HCT116 (cell line): ENCODE results near the gene HAPSTR1. TPM values are rescaled to one million over a fixed set of nuclear protein-coding genes. Genes with fewer than 3 reads are reported as not detected.
A peak's percentile ranks its signal among the peaks of the same experiment; 100 is the strongest.

Source experiments
- ATAC-seq: fragments of 200-7000 bp; cut with Tn5 transposase; 2 replicates; pipeline ENCODE4 v1.9.1; 2020; ENCODE audit warnings: mild to moderate bottlenecking, moderate library complexity
- BruUV-seq: library from RNA; stranded (reverse); fragments of 400-500 nt; replicated peaks from 2 replicates; lab custom pipeline; 2021; lab: Mats Ljungman, UMichigan
- CTCF ChIA-PET: fragments of 300-600 bp; sonication (Branson Sonifier 250); formaldehyde crosslinking; loops from one replicate; lab custom pipeline; 2021; ENCODE audit warnings: antibody characterized with exemption; lab: Charles Lee
- POLR2A ChIA-PET: fragments of 300-600, 350-600 bp; sonication (Branson Sonifier 250); formaldehyde crosslinking; loops from one replicate; lab custom pipeline; 2021; ENCODE audit warnings: antibody characterized with exemption; lab: Charles Lee
- RAD21 ChIA-PET, 2 experiments: fragments of 300-600 bp; sonication (Branson Sonifier 250); formaldehyde crosslinking; loops; one replicate each; lab custom pipeline; 2023; ENCODE audit warnings: low total read pairs in 2 of 2; ENCODE audit not compliant: uncharacterized antibody in 2 of 2, unreplicated experiment in 2 of 2, low non-redundant PET in 1 of 2; lab: Charles Lee
- DNase-seq: peaks from one replicate; pipeline ENCODE4 v3.0.0-alpha.2; 2010; ENCODE audit warnings: low read depth, low spot score
- H2AFZ ChIP-seq: fragments of 200-600 bp; shearing (Covaris generic), sonication (generic); 2 replicates; pipeline ENCODE4 v1.6.1; 2017; ENCODE audit warnings: low read depth, mixed run types, mixed read lengths, antibody characterized with exemption, low read length; ENCODE audit not compliant: poor library complexity, severe bottlenecking
- H3K27ac ChIP-seq: 2 replicates; pipeline ENCODE4 v1.5.1; 2012; ENCODE audit warnings: low read depth, low read length
- H3K27me3 ChIP-seq: fragments of 200-600 bp; sonication (generic); 2 replicates; pipeline ENCODE4 v1.6.1; 2016; ENCODE audit warnings: mixed run types, low read length, mixed read lengths; ENCODE audit not compliant: insufficient read depth
- H3K36me3 ChIP-seq, 2 experiments: fragments of 200-500 bp in 1 of 2; fragments of 200-600 bp in 1 of 2; sonication (Bioruptor generic) in 1 of 2; sonication (generic) in 1 of 2; 2 replicates each; pipeline versions ENCODE4 v1.5.1 to v1.6.1; 2014 to 2016; ENCODE audit warnings: low read length in 2 of 2, inconsistent platforms in 1 of 2, mixed read lengths in 1 of 2, mixed run types in 1 of 2; ENCODE audit not compliant: insufficient read depth in 2 of 2, control insufficient read depth in 1 of 2
- H3K4me1 ChIP-seq, 2 experiments: fragments of 200-600 bp in 1 of 2; sonication (generic) in 1 of 2; 2 replicates each; pipeline versions ENCODE4 v1.5.1 to v1.6.1; 2012 to 2017; ENCODE audit warnings: low read length in 2 of 2, inconsistent platforms in 1 of 2, mild to moderate bottlenecking in 1 of 2, mixed read lengths in 1 of 2, mixed run types in 1 of 2, moderate library complexity in 1 of 2; ENCODE audit not compliant: insufficient read depth in 2 of 2, control insufficient read depth in 1 of 2
- H3K4me2 ChIP-seq: fragments of 200-600 bp; sonication (generic); 2 replicates; pipeline ENCODE4 v1.6.1; 2017; ENCODE audit warnings: mixed run types, low read length, mixed read lengths
- H3K4me3 ChIP-seq, 2 experiments: fragments of 200-600 bp in 1 of 2; sonication (generic) in 1 of 2; replicated peaks in 1 of 2; 2 replicates each; pipeline ENCODE4 v1.5.1; 2011 to 2016; ENCODE audit warnings: low read length in 2 of 2, control low read depth in 1 of 2, low read depth in 1 of 2, mild to moderate bottlenecking in 1 of 2, mixed read lengths in 1 of 2, mixed run types in 1 of 2
- H3K79me2 ChIP-seq: fragments of 200-600 bp; sonication (generic); 2 replicates; pipeline ENCODE4 v1.6.1; 2017; ENCODE audit warnings: mild to moderate bottlenecking, mixed run types, low read length, moderate library complexity, mixed read lengths; ENCODE audit not compliant: insufficient read depth
- H3K9ac ChIP-seq: fragments of 200-600 bp; sonication (generic); 2 replicates; pipeline ENCODE4 v1.6.1; 2016; ENCODE audit warnings: low read length, mixed read lengths
- H3K9me2 ChIP-seq: fragments of 200-600 bp; sonication (generic), shearing (Covaris generic); 2 replicates; pipeline ENCODE4 v1.6.1; 2017; ENCODE audit warnings: mixed run types, mild to moderate bottlenecking, moderate library complexity; ENCODE audit not compliant: insufficient read depth
- H3K9me3 ChIP-seq, 2 experiments: fragments of 200-500 bp in 1 of 2; fragments of 200-600 bp in 1 of 2; sonication (Bioruptor generic) in 1 of 2; sonication (generic) in 1 of 2; 2 replicates each; pipeline ENCODE4 v1.6.1; 2014 to 2017; ENCODE audit warnings: low read length in 2 of 2, mixed read lengths in 2 of 2, inconsistent platforms in 1 of 2, low read depth in 1 of 2, mild to moderate bottlenecking in 1 of 2, mixed run types in 1 of 2, moderate library complexity in 1 of 2; ENCODE audit not compliant: control insufficient read depth in 1 of 2, insufficient read depth in 1 of 2
- H4K20me1 ChIP-seq: fragments of 200-600 bp; sonication (generic), shearing (Covaris generic); 2 replicates; pipeline ENCODE4 v1.6.1; 2017; ENCODE audit warnings: mixed run types, mild to moderate bottlenecking, moderate library complexity; ENCODE audit not compliant: insufficient read depth
- CBX3 ChIP-seq: IDR thresholded peaks from 2 replicates; pipeline ENCODE4 v1.6.1; 2012; ENCODE audit warnings: low read depth
- CEBPB ChIP-seq: IDR thresholded peaks from 2 replicates; pipeline ENCODE4 v1.6.1; 2012; ENCODE audit warnings: low read depth
- CTCF ChIP-seq, 3 experiments: fragments of 200-600 bp in 1 of 3; sonication (generic) in 1 of 3; IDR thresholded peaks in 2 of 3; conservative IDR thresholded peaks in 1 of 3; 2 replicates each; pipeline ENCODE4 v1.5.1; 2012 to 2017; ENCODE audit warnings: low read depth in 2 of 3, low read length in 2 of 3, antibody characterized with exemption in 1 of 3, borderline replicate concordance in 1 of 3, control low read depth in 1 of 3, mild to moderate bottlenecking in 1 of 3, mixed read lengths in 1 of 3, mixed run types in 1 of 3, moderate library complexity in 1 of 3; ENCODE audit not compliant: insufficient read depth in 1 of 3
- EZH2 ChIP-seq: fragments of 200-600 bp; sonication (generic); IDR thresholded peaks from 2 replicates; pipeline ENCODE4 v1.6.1; 2017; ENCODE audit warnings: antibody characterized with exemption, mixed run types
- EZH2phosphoT487 ChIP-seq: fragments of 200-600 bp; IDR thresholded peaks from 2 replicates; pipeline ENCODE4 v1.6.1; 2018; ENCODE audit warnings: antibody characterized with exemption, borderline replicate concordance
- FOSL1 ChIP-seq: IDR thresholded peaks from 2 replicates; pipeline ENCODE4 v1.6.1; 2012; ENCODE audit warnings: low read depth
- MAX ChIP-seq: IDR thresholded peaks from 2 replicates; pipeline ENCODE4 v1.6.1; 2012
- POLR2A ChIP-seq: IDR thresholded peaks from 2 replicates; pipeline ENCODE4 v1.7.0; 2011; ENCODE audit warnings: borderline replicate concordance; ENCODE audit not compliant: insufficient read depth, insufficient read length; ENCODE audit errors: extremely low read depth
- POLR2AphosphoS5 ChIP-seq: IDR thresholded peaks from 2 replicates; pipeline ENCODE4 v1.6.1; 2011; ENCODE audit warnings: mild to moderate bottlenecking, low read depth, low read length, moderate library complexity
- SIN3A ChIP-seq: IDR thresholded peaks from 2 replicates; pipeline ENCODE4 v1.6.1; 2012; ENCODE audit warnings: low read depth
- SRF ChIP-seq: IDR thresholded peaks from 2 replicates; pipeline ENCODE4 v1.6.1; 2012; ENCODE audit warnings: low read depth
- ZFX ChIP-seq: fragments of 450-650 bp; IDR thresholded peaks from 2 replicates; pipeline ENCODE4 v1.6.1; 2017
- intact Hi-C: fragments of 100-400 bp; cut with micrococcal nuclease; formaldehyde crosslinking; loops from 2 replicates; pipeline ENCODE4 v1.10.0; 2022
- total RNA-seq: library from RNA; stranded (reverse); gene quantifications from one replicate; pipeline ENCODE4 v1.2.1, GENCODE V29; 2021; ENCODE audit not compliant: unreplicated experiment

HAPSTR1 gene
- total RNA-seq, 1 experiment from 2014 or later = 54.9 TPM

- no peak for TF ChIP-seq ZFX
- TF ChIP-seq CBX3 = no peak
- TF ChIP-seq SRF = no peak
- no peak for TF ChIP-seq POLR2AphosphoS5
- no peak for TF ChIP-seq FOSL1
- TF ChIP-seq EZH2 = no peak
- TF ChIP-seq, all 23 proteins: peak for 0
- no peak overlapping the region for H3K4me2 ChIP-seq
- no peak for DNase-seq
- no peaks in the 10 kb centered on the region for H3K9me2 ChIP-seq
- H3K27me3 ChIP-seq = no peaks in the 10 kb centered on the region
- H3K79me2 ChIP-seq = peaks cover 17% of the 10 kb centered on the region
- RAD21 ChIA-PET = no interaction called here
- H3K36me3 ChIP-seq = no peaks in the 10 kb centered on the region
- H4K20me1 ChIP-seq = no peaks in the 10 kb centered on the region
- intact Hi-C loops = no loop called here
- H3K27ac ChIP-seq = peak overlapping the region; percentile 7; the same call in 1 of the 2 replicates
- POLR2A ChIA-PET = interaction anchor here (1.1 to 1.2 kb wide), 2 partner anchors 9 to 21 kb away, joined by 3 to 5 read pairs; partner anchors contain the start of gene HAPSTR1
- H3K4me3 ChIP-seq = no peak overlapping the region
- H3K9me3 ChIP-seq = no peaks in the 10 kb centered on the region
- ATAC-seq = no peak
- no peak overlapping the region for H3K9ac ChIP-seq
- no peak overlapping the region for H2AFZ ChIP-seq
- H3K4me1 ChIP-seq = peaks cover 9 to 55% of the 10 kb centered on the region in 2 experiments; a peak in 3 of 4 replicates
- no TSS peak for BruUV-seq
- CTCF ChIA-PET = no interaction called here
Measured at GRCh38 chr16:9070254-9070653, 21.2 kb upstream of the HAPSTR1 start.

GRCh38 chr16:9071377-9071776 lies 20.1 kb upstream of the HAPSTR1 start:
- no peak overlapping the region for H3K9ac ChIP-seq
- DNase-seq (no peak), ATAC-seq (no peak)
- H3K27me3 ChIP-seq = no peaks in the 10 kb centered on the region
- no peaks in the 10 kb centered on the region for H4K20me1 ChIP-seq
- no peak overlapping the region for H3K27ac ChIP-seq
- H3K36me3 ChIP-seq = no peaks in the 10 kb centered on the region
- BruUV-seq = no TSS peak
- H2AFZ ChIP-seq = no peak overlapping the region
- peaks cover 15 to 66% of the 10 kb centered on the region in 2 experiments for H3K4me1 ChIP-seq
- ChIA-PET RAD21 (no interaction called here), POLR2A (interaction anchor here (0.6 to 1.1 kb wide), 2 partner anchors 8 to 20 kb away, joined by 3 read pairs; partner anchors contain the start of gene HAPSTR1), CTCF (no interaction called here)
- no peak overlapping the region for H3K4me2 ChIP-seq
- H3K79me2 ChIP-seq = peaks cover 17% of the 10 kb centered on the region
- H3K9me3 ChIP-seq = no peaks in the 10 kb centered on the region
- no peak overlapping the region for H3K4me3 ChIP-seq
- no peaks in the 10 kb centered on the region for H3K9me2 ChIP-seq
- intact Hi-C loops = no loop called here
- TF ChIP-seq SRF = no peak
- TF ChIP-seq MAX = no peak
- TF ChIP-seq POLR2A = no peak
- no peak for TF ChIP-seq CBX3
- no peak for TF ChIP-seq CEBPB
- no peak for TF ChIP-seq CTCF (IDR thresholded peaks at IDR 0.05 in 2 of 3, conservative IDR thresholded peaks at IDR 0.05 in 1 of 3; ENCODE audit: borderline replicate concordance in 1 of 3, insufficient read depth in 1 of 3, low read depth in 2 of 3, low read length in 2 of 3)
- no peak for TF ChIP-seq FOSL1
- TF ChIP-seq SIN3A = no peak
- TF ChIP-seq EZH2phosphoT487 = no peak
- no peak for TF ChIP-seq POLR2AphosphoS5
